HG03520 (cell line): Measurements from ENCODE around the gene WNT3A.

Source experiments
- ATAC-seq: cut with Tn5 transposase; IDR thresholded peaks from one replicate; pipeline ENCODE4 v1.9.1; 2021; ENCODE audit warnings: mild to moderate bottlenecking, moderate library complexity; ENCODE audit not compliant: unreplicated experiment

Gene WNT3A

DNA sequence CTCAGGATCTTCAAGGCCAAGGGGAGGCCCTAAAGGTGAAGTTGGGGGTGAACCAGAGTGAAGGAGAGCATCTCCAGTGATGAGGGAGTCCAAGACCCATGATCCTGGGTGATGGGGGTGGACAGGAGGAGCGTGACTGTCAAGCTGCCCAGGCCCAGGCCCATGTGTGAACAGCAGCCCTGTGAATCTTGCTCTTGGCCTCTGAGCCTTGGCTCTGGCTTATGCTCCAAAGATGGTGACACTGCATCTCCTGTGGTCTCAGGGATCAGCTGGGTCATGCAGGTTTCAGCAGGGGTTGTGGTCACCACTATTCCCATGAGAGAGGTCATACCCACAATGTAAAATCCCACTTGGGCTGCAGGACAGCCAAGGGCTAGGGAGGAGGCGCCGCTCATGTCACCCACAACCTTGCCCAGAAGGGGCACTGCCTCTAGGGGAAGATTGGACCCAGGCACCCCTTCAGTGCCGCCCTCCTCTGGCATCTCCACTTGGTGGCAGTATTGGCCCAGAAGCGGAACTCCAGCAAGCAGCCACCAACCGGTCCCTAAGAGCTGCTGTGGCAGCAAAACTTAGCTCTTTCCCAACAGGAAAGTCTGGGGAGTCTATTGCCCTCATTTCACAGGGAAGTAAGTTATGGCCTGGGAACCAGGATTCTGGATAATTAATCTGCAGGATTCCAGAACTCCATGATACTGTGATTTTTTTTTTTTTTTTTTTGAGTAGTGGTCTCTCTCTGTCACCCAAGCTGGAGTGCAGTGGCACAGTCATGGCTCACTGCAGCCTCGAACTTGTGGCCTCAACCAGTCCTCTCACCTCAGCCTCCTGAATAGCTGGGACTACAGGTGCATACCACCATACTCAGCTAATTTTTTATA lies 7.5 kb upstream of the WNT3A start:
- peak; percentile 74 for ATAC-seq

- no peak for ATAC-seq
Measured at GRCh38 chr1:228000416-228000815, 6.4 kb upstream of the WNT3A start.

- no peak for ATAC-seq
Measured at GRCh38 chr1:228000836-228001563, 5.8 kb upstream of the WNT3A start.

- no peak for ATAC-seq
Measured at GRCh38 chr1:228001738-228002535, 4.9 kb upstream of the WNT3A start.

GRCh38 chr1:228002792-228003191 lies 4.0 kb upstream of the WNT3A start:
- ATAC-seq = no peak

DNA sequence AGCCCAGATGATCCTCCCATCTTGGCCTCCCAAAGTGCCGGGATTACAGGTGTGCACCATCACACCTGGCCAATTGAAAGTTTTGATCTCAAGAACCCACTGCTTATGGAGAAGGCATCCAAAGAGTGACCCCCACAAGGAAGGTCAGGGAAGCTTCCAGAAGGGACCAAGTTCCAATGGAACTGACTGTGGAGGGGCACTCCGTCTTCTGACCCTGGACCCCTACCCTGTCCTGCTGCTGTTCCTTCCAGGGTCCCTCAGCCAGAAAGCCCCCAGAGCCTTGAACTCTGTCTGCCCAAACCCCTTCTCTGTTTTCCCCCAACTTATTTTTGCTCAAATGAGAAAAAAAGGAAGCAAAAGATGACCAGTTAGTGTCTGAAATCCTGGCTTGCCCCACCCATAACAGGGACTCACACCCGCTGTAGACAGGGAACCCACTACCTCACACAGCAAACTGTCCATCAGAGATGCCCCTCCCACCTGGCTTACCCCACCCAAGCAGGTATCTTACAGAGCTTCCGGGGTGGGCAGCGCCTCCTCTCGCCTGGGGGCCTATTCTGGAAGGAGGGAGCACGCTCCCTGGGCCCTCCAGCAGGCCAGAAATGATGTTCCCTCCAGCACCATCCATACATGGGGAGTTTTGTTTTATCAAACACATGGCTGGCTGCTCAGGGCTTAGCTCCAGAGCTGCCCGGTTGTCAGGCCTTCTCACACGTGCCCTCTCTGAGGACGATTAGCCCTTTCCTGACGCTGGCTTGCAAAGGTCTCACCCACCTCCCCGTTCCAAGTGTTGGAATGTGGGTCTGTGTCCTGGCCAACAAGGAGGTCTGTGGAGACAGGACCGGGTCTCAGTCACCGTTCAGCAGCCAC lies 3.1 kb upstream of the WNT3A start:
- ATAC-seq = no peak

GRCh38 chr1:228004331-228004855 lies 2.4 kb upstream of the WNT3A start:
- no peak for ATAC-seq

DNA sequence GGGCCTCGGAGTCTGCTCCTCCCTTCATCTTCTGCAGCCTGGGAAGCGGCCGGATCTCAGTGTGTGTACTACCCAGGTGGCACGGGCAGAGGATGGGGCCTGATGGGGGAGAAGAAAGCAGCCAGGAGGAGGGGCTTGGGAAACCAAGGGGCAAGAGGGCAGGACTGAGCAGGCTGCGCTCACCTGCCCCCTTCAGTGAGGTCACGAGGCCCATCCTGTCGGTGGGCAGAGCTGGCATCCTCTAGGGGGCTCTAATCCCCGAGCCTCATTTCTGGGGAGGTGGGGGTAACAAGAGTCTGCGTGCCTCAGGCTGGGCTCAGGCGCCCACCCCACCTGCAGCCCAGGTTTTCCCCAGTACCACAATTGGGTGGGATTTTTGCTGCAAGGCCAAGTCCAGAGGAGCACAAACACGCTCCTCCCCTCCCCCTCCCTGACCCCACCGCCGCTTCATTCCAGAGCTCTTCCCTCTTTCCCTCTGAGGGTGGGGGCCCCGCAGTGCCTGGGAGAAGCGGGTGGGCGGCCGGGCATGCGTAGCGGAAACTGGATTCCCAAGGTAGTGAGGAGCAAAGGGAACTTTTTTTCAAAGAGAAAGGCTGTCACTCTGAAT lies 1.8 kb upstream of the WNT3A start:
- ATAC-seq = no peak

DNA sequence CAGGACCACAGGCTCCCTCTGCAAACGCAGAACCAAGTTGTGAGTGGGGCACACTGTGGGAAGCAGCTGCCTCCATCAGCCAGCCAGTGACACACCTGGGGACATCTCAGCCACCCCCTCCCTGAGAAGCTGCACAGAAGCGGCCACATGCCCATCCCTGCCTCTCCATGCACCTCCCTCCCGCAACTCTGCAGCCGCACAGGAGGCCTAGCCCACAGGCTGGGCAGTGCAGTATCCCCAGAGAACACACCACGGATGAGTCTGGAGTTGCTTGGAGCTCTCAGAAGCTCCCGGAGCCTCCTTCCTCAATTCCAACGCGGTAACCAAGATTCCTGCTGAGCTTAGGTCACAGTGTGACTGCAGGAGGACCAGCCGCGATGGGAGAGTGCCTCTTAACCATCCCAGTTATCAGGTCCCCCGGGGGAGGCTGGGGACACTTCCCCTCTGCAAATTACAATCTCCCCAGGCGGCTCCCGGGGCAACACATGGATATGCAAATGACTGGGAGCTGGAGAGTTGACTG lies 1.2 kb upstream of the WNT3A start:
- ATAC-seq = no peak

GRCh38 chr1:228006034-228006785 lies 588 bp upstream of the WNT3A start:
- ATAC-seq = no peak

GRCh38 chr1:228007049-228007800 lies 427 bp downstream of the WNT3A start:
- ATAC-seq = no peak

GRCh38 chr1:228007801-228008341 lies 1.1 kb downstream of the WNT3A start:
- no peak for ATAC-seq

GRCh38 chr1:228008391-228009115 lies 1.8 kb downstream of the WNT3A start:
- ATAC-seq = no peak

GRCh38 chr1:228009116-228009827 lies 2.5 kb downstream of the WNT3A start:
- no peak for ATAC-seq

DNA sequence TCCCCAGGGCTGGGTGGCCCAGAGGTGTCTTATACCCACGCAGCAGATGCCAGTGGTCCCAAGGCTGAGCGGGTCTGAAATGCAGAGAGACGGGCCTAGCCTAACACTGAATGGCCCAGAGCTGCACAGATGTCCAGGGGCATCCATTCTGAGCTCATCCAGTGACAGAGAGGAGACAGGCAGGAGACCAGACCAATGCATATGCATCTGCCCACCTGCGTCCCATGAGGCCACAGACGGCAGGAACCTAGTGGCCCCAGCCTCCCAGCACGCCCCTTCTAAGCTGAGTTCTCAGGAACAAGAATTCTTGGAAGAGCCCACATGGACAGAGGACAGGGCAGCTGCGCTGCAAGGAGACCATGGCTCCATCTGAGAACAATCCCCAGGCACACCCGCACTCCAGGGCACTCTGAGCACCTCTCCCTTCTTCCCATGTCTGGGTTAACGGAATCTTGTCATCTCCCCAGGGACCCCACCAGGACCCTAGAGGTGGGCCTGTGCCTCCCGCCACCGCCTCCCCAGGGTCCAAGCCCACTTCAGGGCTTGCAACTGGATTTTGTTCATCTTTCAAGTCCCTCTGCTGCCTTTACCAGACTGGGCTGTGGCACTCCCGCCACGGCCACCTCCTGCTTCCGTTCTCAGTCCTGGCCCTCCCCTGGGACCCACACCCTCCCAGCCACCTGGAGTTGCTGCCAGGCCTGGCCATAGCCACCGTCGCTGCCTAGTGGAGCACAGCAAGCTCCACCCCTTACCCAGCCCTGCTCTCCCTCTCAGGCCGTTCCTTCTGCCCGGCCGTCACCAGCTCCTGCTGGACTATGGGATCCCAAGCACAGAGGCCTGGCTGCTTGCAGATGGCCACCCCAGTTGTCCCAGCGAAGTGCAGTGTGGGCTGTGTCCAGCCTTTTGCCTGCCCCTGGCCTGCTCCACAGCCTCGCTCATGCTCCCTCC lies 3.3 kb downstream of the WNT3A start:
- ATAC-seq = no peak
